GM23338 (cell line): ENCODE measurements around the gene C17orf107. TPM values are rescaled to one million over a fixed set of nuclear protein-coding genes. Genes with fewer than 3 reads are reported as not detected.

Experiments used
- ATAC-seq: fragments of 200-7000 bp; cut with Tn5 transposase; 3 replicates; pipeline ENCODE4 v1.9.1; 2020
- DNase-seq: peaks from one replicate; pipeline ENCODE4 v3.0.0-alpha.2; 2015; ENCODE audit warnings: low spot score
- H2AFZ ChIP-seq: fragments of 200-600 bp; sonication (generic); 2 replicates; pipeline ENCODE4 v1.8.0; 2016; ENCODE audit warnings: antibody characterized with exemption, mild to moderate bottlenecking, moderate library complexity
- H3F3A ChIP-seq: fragments of 200-600 bp; sonication (generic); replicated peaks from 2 replicates; pipeline ENCODE4 v1.8.0; 2017; ENCODE audit warnings: antibody characterized with exemption, mixed run types, low read depth
- H3K27ac ChIP-seq: fragments of 200-600 bp; sonication (generic); 2 replicates; pipeline ENCODE4 v1.6.1; 2016; ENCODE audit warnings: low read depth
- H3K27me3 ChIP-seq: fragments of 200-600 bp; sonication (generic); 2 replicates; pipeline ENCODE4 v1.8.0; 2016; ENCODE audit warnings: mild to moderate bottlenecking, mixed run types, moderate library complexity; ENCODE audit not compliant: insufficient read depth
- H3K36me3 ChIP-seq: fragments of 200-600 bp; sonication (generic); 2 replicates; pipeline ENCODE4 v1.8.0; 2016; ENCODE audit warnings: mild to moderate bottlenecking; ENCODE audit not compliant: insufficient read depth
- H3K4me1 ChIP-seq: fragments of 200-600 bp; sonication (generic); 2 replicates; pipeline ENCODE4 v1.8.0; 2016; ENCODE audit warnings: mild to moderate bottlenecking, moderate library complexity; ENCODE audit not compliant: insufficient read depth
- H3K4me2 ChIP-seq: fragments of 200-600 bp; sonication (generic); 2 replicates; pipeline ENCODE4 v1.7.1; 2017; ENCODE audit warnings: mixed run types
- H3K4me3 ChIP-seq: fragments of 200-600 bp; sonication (generic); 2 replicates; pipeline ENCODE4 v1.6.1; 2016; ENCODE audit warnings: mixed run types
- H3K79me2 ChIP-seq: fragments of 200-600 bp; sonication (generic); replicated peaks from 2 replicates; pipeline ENCODE4 v1.8.0; 2017; ENCODE audit warnings: mild to moderate bottlenecking; ENCODE audit not compliant: insufficient read depth
- H3K9me2 ChIP-seq: fragments of 200-600 bp; sonication (generic); 2 replicates; pipeline ENCODE4 v1.8.0; 2017; ENCODE audit not compliant: insufficient read depth
- H4K20me1 ChIP-seq: fragments of 200-600 bp; sonication (generic); replicated peaks from 2 replicates; pipeline ENCODE4 v1.8.0; 2017; ENCODE audit warnings: mild to moderate bottlenecking; ENCODE audit not compliant: insufficient read depth
- H3K27ac Mint-ChIP-seq: 2 replicates; pipeline ENCODE4 v1.8.0; 2020; ENCODE audit warnings: inconsistent platforms, mild to moderate bottlenecking, moderate library complexity, mixed read lengths
- H3K27me3 Mint-ChIP-seq: 3 replicates; pipeline ENCODE4 v1.8.0; 2022; ENCODE audit warnings: low read depth, mild to moderate bottlenecking, moderate library complexity, mixed read lengths, inconsistent platforms; ENCODE audit not compliant: insufficient read depth, poor library complexity
- H3K36me3 Mint-ChIP-seq: 3 replicates; pipeline ENCODE4 v1.8.0; 2021; ENCODE audit warnings: low read depth, mild to moderate bottlenecking, inconsistent platforms, moderate library complexity, mixed read lengths
- H3K4me1 Mint-ChIP-seq: 3 replicates; pipeline ENCODE4 v1.8.0; 2020; ENCODE audit warnings: mild to moderate bottlenecking, inconsistent platforms, mixed read lengths
- H3K4me3 Mint-ChIP-seq: 3 replicates; pipeline ENCODE4 v1.8.0; 2021; ENCODE audit warnings: moderate library complexity, mild to moderate bottlenecking, inconsistent platforms, mixed read lengths
- H3K9me3 Mint-ChIP-seq: 3 replicates; pipeline ENCODE4 v1.8.0; 2020; ENCODE audit warnings: moderate library complexity, mild to moderate bottlenecking, inconsistent platforms, mixed read lengths
- CREB1 ChIP-seq: fragments of 250-450 bp; sonication (Bioruptor Pico); IDR thresholded peaks from 2 replicates; pipeline ENCODE4 v1.5.0; 2020; ENCODE audit warnings: low read depth, mild to moderate bottlenecking, moderate library complexity
- CTCF ChIP-seq, 2 experiments: fragments of 200-600 bp in 1 of 2; sonication (generic) in 1 of 2; conservative IDR thresholded peaks; 2 replicates each; pipeline versions ENCODE4 v1.5.1 to v1.6.1; 2016 to 2017; ENCODE audit warnings: antibody characterized with exemption in 2 of 2, low read depth in 2 of 2, mild to moderate bottlenecking in 2 of 2, moderate library complexity in 1 of 2
- ETS1 ChIP-seq: IDR thresholded peaks from 2 replicates; pipeline ENCODE4 v1.6.1; 2016; ENCODE audit warnings: antibody characterized with exemption
- EZH2 ChIP-seq: fragments of 200-600 bp; sonication (generic); IDR thresholded peaks from one replicate; pipeline ENCODE4 v1.8.0; 2017; ENCODE audit warnings: antibody characterized with exemption, mild to moderate bottlenecking, low read depth; ENCODE audit not compliant: unreplicated experiment
- EZH2phosphoT487 ChIP-seq: fragments of 200-600 bp; sonication (generic); IDR thresholded peaks from one replicate; pipeline ENCODE4 v1.8.1; 2018; ENCODE audit warnings: antibody characterized with exemption; ENCODE audit not compliant: unreplicated experiment
- JUNB ChIP-seq: IDR thresholded peaks from one replicate; pipeline ENCODE4 v1.6.1; 2016; ENCODE audit warnings: antibody characterized with exemption; ENCODE audit not compliant: unreplicated experiment
- NANOG ChIP-seq: IDR thresholded peaks from 2 replicates; pipeline ENCODE4 v1.6.1; 2016; ENCODE audit warnings: antibody characterized with exemption, borderline replicate concordance
- POLR2AphosphoS5 ChIP-seq: IDR thresholded peaks from 2 replicates; pipeline ENCODE4 v1.6.1; 2016; ENCODE audit warnings: antibody characterized with exemption, low read depth
- STAT1 ChIP-seq: IDR thresholded peaks from one replicate; pipeline ENCODE4 v1.6.1; 2016; ENCODE audit warnings: antibody characterized with exemption; ENCODE audit not compliant: unreplicated experiment
- ZNF114 ChIP-seq: fragments of 250-450 bp; sonication (Bioruptor Pico); IDR thresholded peaks from 2 replicates; pipeline ENCODE4 v1.5.0; 2020; ENCODE audit warnings: mild to moderate bottlenecking, moderate library complexity
- ZNF331 ChIP-seq: fragments of 250-450 bp; sonication (Bioruptor Pico); IDR thresholded peaks from 2 replicates; pipeline ENCODE4 v1.5.0; 2020; ENCODE audit warnings: low read depth, mild to moderate bottlenecking, moderate library complexity
- ZNF462 ChIP-seq: fragments of 250-450 bp; sonication (Bioruptor Pico); IDR thresholded peaks from 2 replicates; pipeline ENCODE4 v1.5.0; 2020; ENCODE audit warnings: mild to moderate bottlenecking, moderate library complexity
- polyA plus RNA-seq: library from polyadenylated mRNA; unstranded; fragments of >200 nt; fragmentation: Nextera tagmentation; extraction: Ambion mirVana; gene quantifications from 2 replicates; pipeline ENCODE4 v1.2.1, GENCODE V29; 2016
- total RNA-seq: library from RNA; depleted of rRNA; stranded (reverse); fragments of >200 nt; shearing (Covaris generic); gene quantifications from 2 replicates; pipeline ENCODE4 v1.2.3, GENCODE V29; 2014
- TF ChIP-seq, protein P1 (sequence below): IDR thresholded peaks from one replicate; pipeline ENCODE4 v1.6.1; 2018; ENCODE audit warnings: antibody characterized with exemption; ENCODE audit not compliant: unreplicated experiment

Gene C17orf107
- total and polyA plus RNA-seq, 2 experiments from 2014 or later = 1.9 to 5.9 TPM

DNA sequence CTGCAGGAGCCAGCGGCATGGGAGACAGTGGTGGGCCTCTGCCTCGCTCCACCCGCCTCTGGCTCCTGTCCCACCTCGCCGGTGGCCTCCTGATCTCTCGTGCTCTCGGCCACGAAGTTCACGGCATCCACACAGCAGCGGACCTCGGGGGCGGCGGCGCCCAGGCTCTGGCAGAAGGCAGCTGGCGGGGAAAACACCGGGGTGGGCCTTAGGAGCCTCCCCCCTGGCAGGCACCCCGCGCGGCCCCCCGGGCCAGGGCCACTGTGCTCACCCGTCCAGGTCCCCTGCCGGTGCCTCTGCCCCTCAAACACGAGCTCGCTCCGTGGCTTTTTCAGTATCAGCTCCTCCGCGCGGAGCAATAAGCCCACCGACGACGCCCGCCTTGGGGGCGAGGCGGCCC lies 409 bp upstream of the C17orf107 start:
- Histone ChIP-seq H3K79me2 (no peaks in the 10 kb centered on the region), H3F3A (peaks cover 37% of the 10 kb centered on the region), H2AFZ (no peak overlapping the region), H4K20me1 (no peaks in the 10 kb centered on the region), H3K4me3 (peak overlapping the region; percentile 77), H3K36me3 (no peaks in the 10 kb centered on the region; the same call in 1 of the 2 replicates), H3K27me3 (peaks cover 9% of the 10 kb centered on the region), H3K4me1 (0 out of 2 replicates have a peak, but pooled peaks cover 5% of the 10 kb centered on the region), H3K4me2 (peak overlapping the region; percentile 95), H3K27ac (no peak overlapping the region), H3K9me2 (no peaks in the 10 kb centered on the region)
- H3K4me1 Mint-ChIP-seq = peaks cover 26% of the 10 kb centered on the region
- no peak for TF ChIP-seq NANOG
- TF ChIP-seq ZNF462 = no peak
- no peak for TF ChIP-seq JUNB
- no peak for TF ChIP-seq ZNF114 (CRISPR knock-in tag)
- no peak for TF ChIP-seq STAT1
- TF ChIP-seq EZH2phosphoT487 = no peak
- TF ChIP-seq ETS1 = no peak
- TF ChIP-seq EZH2 = no peak
- no peak for TF ChIP-seq CTCF (conservative IDR thresholded peaks at IDR 0.05; ENCODE audit: low read depth in 2 of 2)
- TF ChIP-seq POLR2AphosphoS5 = no peak
- no peak for TF ChIP-seq ZNF331 (CRISPR knock-in tag)
- TF ChIP-seq CREB1 (CRISPR knock-in tag) = no peak
- TF ChIP-seq, protein P1, sequence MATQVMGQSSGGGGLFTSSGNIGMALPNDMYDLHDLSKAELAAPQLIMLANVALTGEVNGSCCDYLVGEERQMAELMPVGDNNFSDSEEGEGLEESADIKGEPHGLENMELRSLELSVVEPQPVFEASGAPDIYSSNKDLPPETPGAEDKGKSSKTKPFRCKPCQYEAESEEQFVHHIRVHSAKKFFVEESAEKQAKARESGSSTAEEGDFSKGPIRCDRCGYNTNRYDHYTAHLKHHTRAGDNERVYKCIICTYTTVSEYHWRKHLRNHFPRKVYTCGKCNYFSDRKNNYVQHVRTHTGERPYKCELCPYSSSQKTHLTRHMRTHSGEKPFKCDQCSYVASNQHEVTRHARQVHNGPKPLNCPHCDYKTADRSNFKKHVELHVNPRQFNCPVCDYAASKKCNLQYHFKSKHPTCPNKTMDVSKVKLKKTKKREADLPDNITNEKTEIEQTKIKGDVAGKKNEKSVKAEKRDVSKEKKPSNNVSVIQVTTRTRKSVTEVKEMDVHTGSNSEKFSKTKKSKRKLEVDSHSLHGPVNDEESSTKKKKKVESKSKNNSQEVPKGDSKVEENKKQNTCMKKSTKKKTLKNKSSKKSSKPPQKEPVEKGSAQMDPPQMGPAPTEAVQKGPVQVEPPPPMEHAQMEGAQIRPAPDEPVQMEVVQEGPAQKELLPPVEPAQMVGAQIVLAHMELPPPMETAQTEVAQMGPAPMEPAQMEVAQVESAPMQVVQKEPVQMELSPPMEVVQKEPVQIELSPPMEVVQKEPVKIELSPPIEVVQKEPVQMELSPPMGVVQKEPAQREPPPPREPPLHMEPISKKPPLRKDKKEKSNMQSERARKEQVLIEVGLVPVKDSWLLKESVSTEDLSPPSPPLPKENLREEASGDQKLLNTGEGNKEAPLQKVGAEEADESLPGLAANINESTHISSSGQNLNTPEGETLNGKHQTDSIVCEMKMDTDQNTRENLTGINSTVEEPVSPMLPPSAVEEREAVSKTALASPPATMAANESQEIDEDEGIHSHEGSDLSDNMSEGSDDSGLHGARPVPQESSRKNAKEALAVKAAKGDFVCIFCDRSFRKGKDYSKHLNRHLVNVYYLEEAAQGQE = no peak
- H3K36me3 Mint-ChIP-seq = peaks cover 14% of the 10 kb centered on the region; the same call in 2 of the 3 replicates
- peak overlapping the region; percentile 72 for H3K4me3 Mint-ChIP-seq
- no peak overlapping the region for H3K27ac Mint-ChIP-seq
- H3K27me3 Mint-ChIP-seq = peaks cover 33% of the 10 kb centered on the region
- no peaks in the 10 kb centered on the region for H3K9me3 Mint-ChIP-seq
- no peak for ATAC-seq
- DNase-seq = no peak
